Measurements from ENCODE around the gene ITGAD. TPM values are rescaled to one million over a fixed set of nuclear protein-coding genes. Genes with fewer than 3 reads are reported as not detected.

Gene ITGAD
- total and polyA plus RNA-seq, 2 of the 13 experiments (the other 11 are each of a cell fraction or from before 2014, with no cell fraction given): not detected

- TF ChIP-seq ZNF260 (CRISPR knock-in tag; IDR thresholded peaks at IDR 0.05; ENCODE audit: borderline replicate concordance, low read depth): no peak
- TF ChIP-seq HBP1 (CRISPR knock-in tag; IDR thresholded peaks at IDR 0.05; ENCODE audit: low read depth): 0 out of 2 replicates have a peak, but pooled peaks have one; percentile 76
- 0 out of 2 replicates have a peak, but pooled peaks have one; percentile 53 for TF ChIP-seq MLLT10 (CRISPR knock-in tag; IDR thresholded peaks at IDR 0.05)
- TF ChIP-seq PAWR (CRISPR knock-in tag; IDR thresholded peaks at IDR 0.05; ENCODE audit: borderline replicate concordance): no peak
- TF ChIP-seq TMF1 (CRISPR knock-in tag; IDR thresholded peaks at IDR 0.05; ENCODE audit: low read depth): peak; percentile 90
- TF ChIP-seq FOXO1 (CRISPR knock-in tag; IDR thresholded peaks at IDR 0.05): peak; percentile 41
- TF ChIP-seq NR1H2 (CRISPR knock-in tag; IDR thresholded peaks at IDR 0.05; ENCODE audit: borderline replicate concordance, low read depth): no peak; the same call in 1 of the 2 replicates
- TF ChIP-seq ZNF782 (CRISPR knock-in tag; IDR thresholded peaks at IDR 0.05; ENCODE audit: borderline replicate concordance): 0 out of 2 replicates have a peak, but pooled peaks have one; percentile 25
- no peak; the same call in 1 of the 2 replicates for TF ChIP-seq ZBTB20 (CRISPR knock-in tag; IDR thresholded peaks at IDR 0.05; ENCODE audit: borderline replicate concordance, low read depth)
- peak; percentile 76; the same call in 1 of the 2 replicates for TF ChIP-seq ZNF609 (CRISPR knock-in tag; IDR thresholded peaks at IDR 0.05; ENCODE audit: borderline replicate concordance)
- no peak; the same call in 1 of the 2 replicates for TF ChIP-seq ZNF674 (CRISPR knock-in tag; IDR thresholded peaks at IDR 0.05; ENCODE audit: low read depth)
- peak; percentile 93 for TF ChIP-seq CEBPB (IDR thresholded peaks at IDR 0.05; ENCODE audit: borderline replicate concordance, low read depth, low read length)
- TF ChIP-seq ARID3A (IDR thresholded peaks at IDR 0.05; ENCODE audit: low read depth, low read length): no peak
- TF ChIP-seq SMYD3 (CRISPR knock-in tag; IDR thresholded peaks at IDR 0.05): peak; percentile 87; the same call in 1 of the 2 replicates
- peak; percentile 63; the same call in 1 of the 2 replicates for TF ChIP-seq RCOR2 (CRISPR knock-in tag; IDR thresholded peaks at IDR 0.05)
- no peak; the same call in 1 of the 2 replicates for TF ChIP-seq CAMTA2 (CRISPR knock-in tag; IDR thresholded peaks at IDR 0.05; ENCODE audit: borderline replicate concordance)
Observed at GRCh38 chr16:31458844-31459686, 65.9 kb downstream of the ITGAD start, which contains the start of gene ARMC5 (continued).

All from HepG2 (cell line).